SK-N-SH (cell line): ENCODE data around the gene SFT2D1. TPM values are rescaled to one million over a fixed set of nuclear protein-coding genes. Genes with fewer than 3 reads are reported as not detected.

Experiments used
- CTCF ChIA-PET: fragments of 300-600, 350-600 bp; formaldehyde crosslinking; extraction: SDS; loops from one replicate; lab custom pipeline; 2021; lab: Yijun Ruan, JAX
- POLR2A ChIA-PET: fragments of 350-600 bp; sonication (Branson Sonifier 250); formaldehyde crosslinking; extraction: SDS; loops from one replicate; lab custom pipeline; 2020; ENCODE audit warnings: antibody characterized with exemption, inconsistent platforms; lab: Yijun Ruan, JAX
- DNase-seq: peaks from one replicate; pipeline ENCODE4 v3.0.0; 2012
- H2AFZ ChIP-seq: fragments of 200-600 bp; sonication (generic); 2 replicates; pipeline ENCODE4 v1.8.1; 2016; ENCODE audit warnings: antibody characterized with exemption, mild to moderate bottlenecking, low read depth
- H3F3A ChIP-seq: fragments of 200-600 bp; sonication (generic); replicated peaks from 2 replicates; pipeline ENCODE3; 2016; ENCODE audit warnings: antibody characterized with exemption, mild to moderate bottlenecking; ENCODE audit not compliant: insufficient read depth
- H3K27ac ChIP-seq, 2 experiments: fragments of 200-500 bp in 1 of 2; fragments of 200-600 bp in 1 of 2; sonication (Bioruptor generic) in 1 of 2; sonication (generic), shearing (Covaris generic) in 1 of 2; 2 replicates each; pipeline versions ENCODE4 v1.5.1 to v1.6.1; 2014 to 2016; ENCODE audit warnings: low read depth in 2 of 2, inconsistent platforms in 1 of 2, low read length in 1 of 2, mild to moderate bottlenecking in 1 of 2, mixed read lengths in 1 of 2
- H3K27me3 ChIP-seq: fragments of 200-600 bp; sonication (generic), shearing (Covaris generic); 2 replicates; pipeline ENCODE4 v1.6.1; 2016; ENCODE audit warnings: mixed run types; ENCODE audit not compliant: insufficient read depth
- H3K36me3 ChIP-seq, 2 experiments: fragments of 200-500 bp in 1 of 2; fragments of 200-600 bp in 1 of 2; sonication (Bioruptor generic) in 1 of 2; sonication (generic) in 1 of 2; replicated peaks in 1 of 2; 2 replicates each; pipeline versions ENCODE3 to v1.5.1; 2014 to 2016; ENCODE audit warnings: low read length in 1 of 2, mild to moderate bottlenecking in 1 of 2; ENCODE audit not compliant: insufficient read depth in 2 of 2, control insufficient read depth in 1 of 2
- H3K4me1 ChIP-seq, 2 experiments: fragments of 200-500 bp in 1 of 2; fragments of 200-600 bp in 1 of 2; sonication (Bioruptor generic) in 1 of 2; sonication (generic), shearing (Covaris generic) in 1 of 2; 2 replicates each; pipeline versions ENCODE4 v1.5.1 to v1.6.1; 2014 to 2016; ENCODE audit warnings: low read depth in 1 of 2, low read length in 1 of 2, mixed run types in 1 of 2; ENCODE audit not compliant: insufficient read depth in 2 of 2, control insufficient read depth in 1 of 2
- H3K4me2 ChIP-seq: fragments of 200-600 bp; sonication (generic), shearing (Covaris generic); 2 replicates; pipeline ENCODE4 v1.6.1; 2017; ENCODE audit warnings: mixed run types
- H3K4me3 ChIP-seq, 2 experiments: fragments of 200-500 bp in 1 of 2; fragments of 200-600 bp in 1 of 2; sonication (Bioruptor generic) in 1 of 2; sonication (generic), shearing (Covaris generic) in 1 of 2; 2 replicates each; pipeline versions ENCODE4 v1.5.1 to v1.8.1; 2014 to 2016; ENCODE audit warnings: low read depth in 2 of 2, inconsistent platforms in 1 of 2, low read length in 1 of 2, mild to moderate bottlenecking in 1 of 2, mixed read lengths in 1 of 2, moderate library complexity in 1 of 2
- H3K79me2 ChIP-seq: fragments of 200-600 bp; sonication (generic); 2 replicates; pipeline ENCODE4 v1.8.1; 2017; ENCODE audit warnings: mild to moderate bottlenecking; ENCODE audit not compliant: insufficient read depth
- H3K9ac ChIP-seq: fragments of 200-600 bp; sonication (generic); 2 replicates; pipeline ENCODE4 v1.6.1; 2017; ENCODE audit warnings: mixed run types
- H3K9me2 ChIP-seq: fragments of 200-600 bp; sonication (generic); 2 replicates; pipeline ENCODE4 v1.6.1; 2017; ENCODE audit warnings: mixed run types
- H3K9me3 ChIP-seq: fragments of 200-600 bp; sonication (generic); 2 replicates; pipeline ENCODE4 v1.6.1; 2017; ENCODE audit warnings: mixed run types, mild to moderate bottlenecking, moderate library complexity
- H4K20me1 ChIP-seq: fragments of 200-600 bp; sonication (generic); 2 replicates; pipeline ENCODE4 v1.6.1; 2017; ENCODE audit warnings: mild to moderate bottlenecking, mixed run types; ENCODE audit not compliant: insufficient read depth
- EP300 ChIP-seq, 2 experiments: IDR thresholded peaks; 2 replicates each; pipeline versions ENCODE4 v1.4.0 to v1.6.1; 2012; ENCODE audit warnings: borderline replicate concordance in 1 of 2, low read depth in 1 of 2, low read length in 1 of 2
- FOSL2 ChIP-seq: IDR thresholded peaks from 2 replicates; pipeline ENCODE4 v1.4.0; 2012; ENCODE audit warnings: low read depth, mild to moderate bottlenecking, moderate library complexity, borderline replicate concordance
- FOXJ3 ChIP-seq: sonication (generic); formaldehyde crosslinking; IDR thresholded peaks from 2 replicates; pipeline ENCODE4 v1.5.1; 2020; ENCODE audit warnings: mild to moderate bottlenecking, missing genetic modification reagents
- FOXM1 ChIP-seq: IDR thresholded peaks from 2 replicates; pipeline ENCODE4 v1.4.0; 2012; ENCODE audit warnings: low read depth, mild to moderate bottlenecking
- GATA2 ChIP-seq: sonication (generic); formaldehyde crosslinking; IDR thresholded peaks from 2 replicates; pipeline ENCODE4 v1.5.0; 2020; ENCODE audit warnings: mild to moderate bottlenecking, missing genetic modification reagents
- JUND ChIP-seq: IDR thresholded peaks from 2 replicates; pipeline ENCODE4 v1.4.0; 2012
- MAX ChIP-seq: IDR thresholded peaks from 2 replicates; pipeline ENCODE4 v1.4.0; 2012; ENCODE audit warnings: low read depth
- MXI1 ChIP-seq: IDR thresholded peaks from 2 replicates; pipeline ENCODE4 v1.6.1; 2012; ENCODE audit warnings: mild to moderate bottlenecking, low read depth, low read length, improper control_type of control experiment
- NFIC ChIP-seq: IDR thresholded peaks from 2 replicates; pipeline ENCODE4 v1.4.0; 2012; ENCODE audit warnings: borderline replicate concordance
- NRF1 ChIP-seq: IDR thresholded peaks from 2 replicates; pipeline ENCODE4 v1.6.1; 2012; ENCODE audit warnings: low read depth, mild to moderate bottlenecking, low read length
- PBX3 ChIP-seq: IDR thresholded peaks from 2 replicates; pipeline ENCODE4; 2012
- RAD21 ChIP-seq: IDR thresholded peaks from 2 replicates; pipeline ENCODE4 v1.6.1; 2012; ENCODE audit warnings: mild to moderate bottlenecking, low read length
- RCOR1 ChIP-seq: fragments of 150-350 bp; IDR thresholded peaks from 2 replicates; pipeline ENCODE4 v1.6.1; 2017; ENCODE audit warnings: antibody characterized with exemption, low read length
- RXRA ChIP-seq: IDR thresholded peaks from 2 replicates; pipeline ENCODE4 v1.4.0; 2012; ENCODE audit warnings: low read depth, mild to moderate bottlenecking, borderline replicate concordance
- SIN3A ChIP-seq: IDR thresholded peaks from 2 replicates; pipeline ENCODE4 v1.6.1; 2012; ENCODE audit warnings: low read depth, mild to moderate bottlenecking, low read length, moderate library complexity, borderline replicate concordance
- SMC3 ChIP-seq: IDR thresholded peaks from 2 replicates; pipeline ENCODE4 v1.6.1; 2012; ENCODE audit warnings: low read depth, low read length, improper control_type of control experiment
- TAF1 ChIP-seq: IDR thresholded peaks from 2 replicates; pipeline ENCODE4 v1.6.1; 2012; ENCODE audit warnings: low read depth, mild to moderate bottlenecking, low read length, moderate library complexity, borderline replicate concordance
- TCF12 ChIP-seq: IDR thresholded peaks from 2 replicates; pipeline ENCODE4 v1.4.0; 2012
- WGBS: methylation state at CpG from one replicate; pipeline ENCODE4 v1.1.6; 2017; ENCODE audit warnings: low lambda C conversion rate; 5-methylcytosine and 5-hydroxymethylcytosine counted together
- polyA plus RNA-seq, 3 experiments: library from polyadenylated mRNA; depleted of rRNA; stranded (reverse); fragments of >200 nt; gene quantifications; 2 replicates each; pipeline ENCODE4 v1.2.3, GENCODE V29; 2012

Gene SFT2D1
- polyA plus RNA-seq, 1 of the 3 experiments (the other 2 are of a cell fraction): 131 TPM

GRCh38 chr6:166306378-166307081, 35.8 kb downstream of the SFT2D1 start:
- POLR2A ChIA-PET: interaction anchor here (0.6 kb wide), 1 partner anchor 94 kb away, joined by 3 read pairs; no protein-coding TSS in a partner anchor
- 30% methylated on average over 8 of the region's 34 CpGs for WGBS
- Histone ChIP-seq H3K9me2 (no peaks in the 10 kb centered on the region), H3K79me2 (no peaks in the 10 kb centered on the region), H4K20me1 (no peaks in the 10 kb centered on the region), H3K36me3 (no peaks in the 10 kb centered on the region), H3K4me3 (no peak overlapping the region; a peak in 1 of 4 replicates), H3K9me3 (no peaks in the 10 kb centered on the region), H3K27me3 (peaks cover 35% of the 10 kb centered on the region), H3K9ac (no peak overlapping the region), H3K4me1 (peaks cover 0 to 13% of the 10 kb centered on the region in 2 experiments; a peak in 1 of 4 replicates), H3K4me2 (no peak overlapping the region), H3K27ac (no peak overlapping the region), H3F3A (no peaks in the 10 kb centered on the region), H2AFZ (no peak overlapping the region)
- no peak for DNase-seq
- CTCF ChIA-PET: interaction anchor here (1.1 to 1.7 kb wide), 3 partner anchors 30 to 181 kb away, joined by 3 to 4 read pairs (median 4); no protein-coding TSS in a partner anchor
- TF ChIP-seq MAX (no peak), RXRA (no peak), RAD21 (no peak), SIN3A (no peak), NRF1 (no peak), GATA2 (CRISPR knock-in tag) (no peak), TAF1 (no peak), PBX3 (no peak), NFIC (no peak), FOXM1 (no peak), SMC3 (no peak), RCOR1 (no peak), FOXJ3 (no peak), TCF12 (no peak), EP300 (IDR thresholded peaks at IDR 0.05; ENCODE audit: borderline replicate concordance in 1 of 2, low read depth in 1 of 2, low read length in 1 of 2) (no peak), JUND (no peak), MXI1 (no peak)

- H3K36me3 ChIP-seq: no peaks in the 10 kb centered on the region
- POLR2A ChIA-PET: interaction anchor here (0.6 kb wide), 1 partner anchor 95 kb away, joined by 3 read pairs; no protein-coding TSS in a partner anchor
- H3F3A ChIP-seq: no peaks in the 10 kb centered on the region
- WGBS: 67% methylated on average over 10 of the region's 10 CpGs
- no peak overlapping the region for H3K4me2 ChIP-seq
- no peak overlapping the region for H3K27ac ChIP-seq
- H3K79me2 ChIP-seq: no peaks in the 10 kb centered on the region
- no peaks in the 10 kb centered on the region for H4K20me1 ChIP-seq
- CTCF ChIA-PET: interaction anchor here (1.7 kb wide), 1 partner anchor 30 kb away, joined by 4 read pairs; no protein-coding TSS in a partner anchor
- H3K4me1 ChIP-seq: peaks cover 0 to 13% of the 10 kb centered on the region in 2 experiments; a peak in 1 of 4 replicates
- H3K4me3 ChIP-seq: no peak overlapping the region
- no peak overlapping the region for H3K9ac ChIP-seq
- DNase-seq: no peak
- H2AFZ ChIP-seq: no peak overlapping the region
- H3K9me2 ChIP-seq: no peaks in the 10 kb centered on the region
- peaks cover 35% of the 10 kb centered on the region for H3K27me3 ChIP-seq
- no peak for TF ChIP-seq SMC3
- TF ChIP-seq NRF1: no peak
- no peak for TF ChIP-seq RXRA
- no peak for TF ChIP-seq FOSL2
- TF ChIP-seq GATA2 (CRISPR knock-in tag): no peak
- no peaks in the 10 kb centered on the region for H3K9me3 ChIP-seq
Measured at GRCh38 chr6:166305562-166306117, 36.7 kb downstream of the SFT2D1 start.
